Measurements from ENCODE around the gene PDE6D.

The PDE6D gene

GRCh38 chr2:231780909-231781797 is at the start of gene PDE6D:
Gene PDE6D, minus strand, starts transcription at chr2:231781282. Its CDS starts 168 bp downstream, at chr2:231781114.
- peak; percentile 94 to 97 for DNase-seq

GRCh38 chr2:231821908-231822307 is 40.8 kb upstream of the PDE6D start:
- DNase-seq, result no peak

- DNase-seq, result no peak
Measured at GRCh38 chr2:231820786-231821303, 39.8 kb upstream of the PDE6D start.

GRCh38 chr2:231819447-231820042 is 38.5 kb upstream of the PDE6D start:
- DNase-seq, result no peak

GRCh38 chr2:231816327-231817026 is 35.4 kb upstream of the PDE6D start:
- no peak for DNase-seq

- no peak for DNase-seq
Measured at GRCh38 chr2:231810905-231811304, 29.8 kb upstream of the PDE6D start.

GRCh38 chr2:231807020-231807419 is 25.9 kb upstream of the PDE6D start:
- DNase-seq, result no peak

GRCh38 chr2:231803501-231804138 is 22.5 kb upstream of the PDE6D start:
- DNase-seq, result no peak

- peak in 1 of 2 donors; percentile 32 for DNase-seq
Measured at GRCh38 chr2:231800493-231801091, 19.5 kb upstream of the PDE6D start.

GRCh38 chr2:231795525-231796327 is 14.6 kb upstream of the PDE6D start:
- no peak for DNase-seq

- DNase-seq, result no peak
Measured at GRCh38 chr2:231794383-231794782, 13.3 kb upstream of the PDE6D start.

GRCh38 chr2:231791107-231791506 is 10.0 kb upstream of the PDE6D start:
- no peak for DNase-seq

GRCh38 chr2:231786917-231787292 is 5.8 kb upstream of the PDE6D start:
- DNase-seq, result no peak

- peak; percentile 75 to 83 for DNase-seq
Measured at GRCh38 chr2:231786177-231786916, 5.3 kb upstream of the PDE6D start, which contains the start of gene COPS7B. Gene COPS7B, plus strand, starts transcription at chr2:231786445. Its CDS starts 2,126 bp downstream, at chr2:231788571.

- DNase-seq, result no peak
Measured at GRCh38 chr2:231785822-231786176, 4.7 kb upstream of the PDE6D start.

- no peak for DNase-seq
Measured at GRCh38 chr2:231785413-231785812, 4.3 kb upstream of the PDE6D start.

- DNase-seq, result peak; percentile 17 to 29
Measured at GRCh38 chr2:231781798-231782726, 980 bp upstream of the PDE6D start.

- no peak for DNase-seq
Measured at GRCh38 chr2:231780123-231780908, 766 bp downstream of the PDE6D start.

Data from CD4-positive, alpha-beta T cell treated with Interleukin-4 for 1 hour (primary cell).